GM12874 (cell line): ENCODE data around the gene ALPL.

Experiments used
- TF ChIP-seq, protein P1 (sequence below): IDR thresholded peaks from 2 replicates; pipeline ENCODE4 v1.5.1; 2011; ENCODE audit warnings: low read depth, mild to moderate bottlenecking, control low read depth, low read length, moderate library complexity; ENCODE audit not compliant: insufficient read depth

Gene ALPL

DNA sequence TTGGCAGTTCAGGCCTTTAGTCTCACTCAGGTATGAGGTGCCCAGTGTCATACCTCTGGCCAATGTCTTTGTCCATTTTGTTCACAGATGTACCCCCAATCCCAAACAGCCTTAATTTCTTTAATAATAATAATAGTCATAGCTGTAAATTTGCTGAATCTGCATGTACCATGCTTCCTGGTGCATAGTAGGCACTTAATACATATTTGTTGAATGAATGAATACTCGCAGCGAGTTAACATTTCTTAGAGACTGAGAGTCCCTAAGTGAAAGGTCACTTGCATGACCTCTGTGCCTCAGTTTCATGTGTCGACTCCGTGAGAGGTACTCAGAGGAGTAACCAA is 12.5 kb downstream of the ALPL start:
- TF ChIP-seq, protein P1, sequence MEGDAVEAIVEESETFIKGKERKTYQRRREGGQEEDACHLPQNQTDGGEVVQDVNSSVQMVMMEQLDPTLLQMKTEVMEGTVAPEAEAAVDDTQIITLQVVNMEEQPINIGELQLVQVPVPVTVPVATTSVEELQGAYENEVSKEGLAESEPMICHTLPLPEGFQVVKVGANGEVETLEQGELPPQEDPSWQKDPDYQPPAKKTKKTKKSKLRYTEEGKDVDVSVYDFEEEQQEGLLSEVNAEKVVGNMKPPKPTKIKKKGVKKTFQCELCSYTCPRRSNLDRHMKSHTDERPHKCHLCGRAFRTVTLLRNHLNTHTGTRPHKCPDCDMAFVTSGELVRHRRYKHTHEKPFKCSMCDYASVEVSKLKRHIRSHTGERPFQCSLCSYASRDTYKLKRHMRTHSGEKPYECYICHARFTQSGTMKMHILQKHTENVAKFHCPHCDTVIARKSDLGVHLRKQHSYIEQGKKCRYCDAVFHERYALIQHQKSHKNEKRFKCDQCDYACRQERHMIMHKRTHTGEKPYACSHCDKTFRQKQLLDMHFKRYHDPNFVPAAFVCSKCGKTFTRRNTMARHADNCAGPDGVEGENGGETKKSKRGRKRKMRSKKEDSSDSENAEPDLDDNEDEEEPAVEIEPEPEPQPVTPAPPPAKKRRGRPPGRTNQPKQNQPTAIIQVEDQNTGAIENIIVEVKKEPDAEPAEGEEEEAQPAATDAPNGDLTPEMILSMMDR = no peak

DNA sequence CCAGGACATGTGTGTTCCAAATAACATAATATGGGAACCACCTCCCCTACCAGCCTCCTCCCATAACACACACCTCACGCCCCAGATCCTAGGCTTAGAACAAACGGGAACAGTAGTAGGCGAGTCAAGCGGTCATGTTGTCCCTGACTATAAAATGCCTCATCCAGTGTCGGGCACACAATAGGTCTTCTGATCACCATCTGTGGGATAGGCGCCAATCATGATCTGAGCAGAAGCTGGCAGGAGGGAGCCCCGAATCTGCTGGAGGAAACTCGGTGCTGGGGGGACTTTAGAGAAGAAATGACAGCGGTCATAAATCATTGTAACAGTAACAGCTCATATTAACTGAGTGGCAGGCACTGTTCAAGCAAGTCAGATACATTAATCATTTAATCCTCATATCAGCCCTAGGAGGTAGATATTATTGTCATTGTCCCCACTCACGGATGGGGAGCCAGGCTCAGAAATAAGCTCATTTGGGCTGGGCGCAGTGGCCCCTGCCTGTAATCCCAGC is 13.4 kb downstream of the ALPL start:
- TF ChIP-seq, protein P1 = no peak

DNA sequence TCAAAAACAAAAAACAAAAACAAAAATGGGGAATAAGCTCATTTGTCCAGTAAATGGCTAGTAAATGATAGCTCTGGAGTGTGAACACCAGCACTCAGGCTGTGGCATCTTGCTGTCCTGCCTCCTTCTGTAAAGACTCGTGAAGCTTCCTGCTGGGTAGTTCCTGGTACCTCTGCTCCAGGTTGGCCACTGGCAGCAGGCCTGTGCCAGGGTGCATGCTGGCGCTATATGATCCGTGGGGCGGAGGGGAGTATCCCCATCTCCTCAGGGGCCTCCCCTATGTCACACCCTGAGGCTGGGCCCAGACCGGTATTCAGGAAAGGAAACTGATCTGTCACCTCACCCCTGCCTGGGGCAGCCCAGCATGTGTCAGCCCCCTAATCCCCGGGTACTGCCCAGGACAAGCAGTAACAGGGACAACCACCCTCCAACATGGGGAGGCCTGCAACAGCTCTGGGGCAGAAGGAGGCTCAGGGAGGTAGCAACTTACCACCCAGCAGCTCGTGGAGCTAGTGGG is 14.1 kb downstream of the ALPL start:
- TF ChIP-seq, protein P1 = no peak

DNA sequence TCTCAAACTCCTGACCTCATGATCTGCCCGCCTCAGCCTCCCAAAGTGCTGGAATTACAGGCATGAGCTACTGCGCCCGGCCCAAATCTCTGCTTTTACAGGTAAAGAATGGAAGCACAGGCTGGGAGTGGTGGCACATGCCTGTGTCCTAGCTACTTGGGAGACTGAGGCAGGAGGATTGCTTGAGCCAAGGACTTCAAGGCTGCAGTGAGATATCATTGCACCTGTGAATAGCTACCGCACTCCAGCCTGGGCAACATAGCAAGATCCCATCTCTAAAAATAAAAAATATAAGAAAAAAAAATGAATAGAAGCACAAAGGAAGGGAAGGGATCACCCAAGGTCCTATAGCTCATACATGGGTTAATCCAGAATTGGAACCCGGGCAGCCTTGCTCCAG is 15.0 kb downstream of the ALPL start:
- TF ChIP-seq, protein P1 = no peak

DNA sequence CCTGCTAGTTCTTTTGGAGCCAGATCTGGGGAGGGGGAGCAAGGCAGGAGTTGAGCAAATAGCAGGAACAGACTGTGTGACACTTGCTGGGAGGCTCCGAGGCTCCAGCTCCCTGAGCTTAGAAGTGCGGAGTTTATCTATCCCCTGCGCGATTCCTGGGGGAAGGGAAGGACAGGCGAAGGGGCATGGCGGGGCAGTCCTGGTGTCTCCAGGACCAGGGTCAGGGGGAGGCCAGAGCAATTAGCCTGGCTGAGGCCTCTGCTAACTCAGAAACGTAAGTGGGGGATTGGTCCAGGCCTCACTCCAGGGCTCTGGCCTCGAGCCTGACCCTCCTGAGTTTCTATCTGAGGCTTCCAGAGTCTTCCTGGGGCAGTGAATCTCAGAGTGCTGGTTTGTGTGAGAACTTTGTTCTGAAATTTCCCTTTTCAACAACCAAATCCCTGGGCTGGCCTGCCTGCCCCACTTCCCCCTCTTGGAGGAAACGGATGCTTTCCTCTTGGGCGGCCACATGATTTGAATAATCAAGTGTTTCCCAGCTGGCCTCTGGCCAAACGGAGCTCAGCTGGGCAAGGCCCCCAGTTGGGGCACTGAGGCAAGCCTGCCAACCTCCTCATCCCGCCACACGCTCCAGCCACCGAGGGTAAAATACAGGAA is 15.6 kb downstream of the ALPL start:
- TF ChIP-seq, protein P1 = no peak

DNA sequence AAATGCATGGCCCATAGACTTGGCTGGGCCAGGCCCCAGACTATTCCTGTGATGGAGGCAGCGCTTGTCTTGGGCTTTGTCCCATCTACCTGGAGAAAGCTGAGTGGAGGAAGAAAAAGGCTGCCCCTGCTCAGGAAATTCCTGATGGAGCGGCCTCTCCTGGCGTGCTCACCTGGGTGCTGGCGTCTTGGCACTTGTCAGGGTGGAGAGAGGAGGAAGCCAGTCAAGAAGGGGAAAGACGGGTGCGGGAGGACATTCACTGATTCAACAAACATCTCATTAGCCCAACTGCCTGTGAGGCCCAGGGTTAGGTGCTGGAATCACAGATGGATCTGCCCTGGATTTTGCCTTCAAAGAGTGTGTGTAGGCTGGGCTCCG is 16.1 kb downstream of the ALPL start:
- TF ChIP-seq, protein P1 = no peak

DNA sequence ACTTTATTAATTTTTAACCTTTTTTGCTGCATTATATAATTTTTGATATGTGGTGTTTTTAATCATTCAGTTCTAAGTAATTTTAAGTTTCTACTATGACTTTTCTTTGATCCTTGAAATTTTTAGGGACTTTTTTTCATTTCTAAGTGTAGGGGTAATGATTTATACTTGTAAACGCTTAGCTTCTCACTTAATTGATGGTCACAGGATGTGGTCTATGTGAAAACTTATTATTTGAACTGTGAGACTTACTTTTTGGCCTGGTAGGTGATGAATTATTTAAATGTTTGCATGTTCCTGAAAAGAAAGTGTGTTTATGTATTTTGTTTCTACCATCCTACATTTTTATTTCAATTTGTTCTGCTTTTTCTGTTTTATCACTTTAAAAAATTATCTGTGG is 17.2 kb downstream of the ALPL start:
- TF ChIP-seq, protein P1 = no peak
